SU-DHL-6 (cell line): Measurements from ENCODE around the gene BBS2.

Experiments used
- H2AFZ ChIP-seq: fragments of 200-600 bp; sonication (generic); 2 replicates; pipeline ENCODE4 v1.6.1; 2014; ENCODE audit warnings: low read depth, mild to moderate bottlenecking, moderate library complexity, mixed read lengths, antibody characterized with exemption, low read length; ENCODE audit not compliant: severe bottlenecking
- H3F3A ChIP-seq: fragments of 200-600 bp; shearing (Covaris generic); 2 replicates; pipeline ENCODE4 v1.6.0; 2016; ENCODE audit warnings: antibody characterized with exemption, mild to moderate bottlenecking; ENCODE audit not compliant: insufficient read depth
- H3K27ac ChIP-seq: fragments of 200-600 bp; sonication (generic); 2 replicates; pipeline ENCODE4 v1.5.1; 2016; ENCODE audit warnings: low read depth, mild to moderate bottlenecking, low read length, moderate library complexity, mixed read lengths
- H3K27me3 ChIP-seq: fragments of 200-600 bp; sonication (generic), shearing (Covaris generic); 2 replicates; pipeline ENCODE4 v1.6.0; 2014; ENCODE audit warnings: mild to moderate bottlenecking, low read length
- H3K36me3 ChIP-seq: fragments of 200-600 bp; sonication (generic); 2 replicates; pipeline ENCODE4 v1.6.1; 2014; ENCODE audit warnings: mild to moderate bottlenecking, low read length, mixed read lengths
- H3K4me2 ChIP-seq: fragments of 300-600, 200-600 bp; shearing (Covaris generic), sonication (generic); 2 replicates; pipeline ENCODE4 v1.6.0; 2014; ENCODE audit warnings: low read length, low read depth, mild to moderate bottlenecking; ENCODE audit not compliant: poor library complexity, severe bottlenecking
- H3K4me3 ChIP-seq: fragments of 200-600 bp; sonication (generic); 2 replicates; pipeline ENCODE4 v1.5.1; 2014; ENCODE audit warnings: antibody characterized with exemption, low read length, mild to moderate bottlenecking, mixed read lengths; ENCODE audit not compliant: insufficient read depth, poor library complexity, severe bottlenecking
- H3K79me2 ChIP-seq: fragments of 200-600 bp; sonication (generic); 2 replicates; pipeline ENCODE4 v1.6.1; 2014; ENCODE audit warnings: mild to moderate bottlenecking, low read length, moderate library complexity; ENCODE audit not compliant: insufficient read depth
- H3K9ac ChIP-seq: fragments of 200-600 bp; sonication (generic); 2 replicates; pipeline ENCODE4 v1.7.0; 2014; ENCODE audit warnings: mild to moderate bottlenecking, low read length
- H3K9me2 ChIP-seq: fragments of 200-600 bp; sonication (generic); replicated peaks from 2 replicates; pipeline ENCODE4 v1.6.1; 2014; ENCODE audit warnings: low read length; ENCODE audit not compliant: insufficient read depth
- H3K9me3 ChIP-seq: fragments of 200-600 bp; sonication (generic); 2 replicates; pipeline ENCODE4 v1.6.1; 2014; ENCODE audit warnings: low read length, mixed read lengths; ENCODE audit not compliant: insufficient read depth
- H4K20me1 ChIP-seq: fragments of 200-600 bp; sonication (generic); 2 replicates; pipeline ENCODE4 v1.6.1; 2014; ENCODE audit warnings: low read depth, mild to moderate bottlenecking, antibody characterized with exemption, low read length, moderate library complexity, mixed read lengths
- EZH2phosphoT487 ChIP-seq: fragments of 200-600 bp; sonication (generic), shearing (Covaris generic); conservative IDR thresholded peaks from 2 replicates; pipeline ENCODE4 v1.6.1; 2018; ENCODE audit warnings: mild to moderate bottlenecking, antibody characterized with exemption, low read length, moderate library complexity, mixed read lengths
- TF ChIP-seq, protein P1 (sequence below): fragments of 200-600 bp; sonication (generic); IDR thresholded peaks from one replicate; pipeline ENCODE4 v1.5.1; 2017; ENCODE audit warnings: antibody characterized with exemption, mild to moderate bottlenecking, low read length, moderate library complexity; ENCODE audit not compliant: insufficient read depth, poor library complexity, severe bottlenecking

Gene BBS2

DNA sequence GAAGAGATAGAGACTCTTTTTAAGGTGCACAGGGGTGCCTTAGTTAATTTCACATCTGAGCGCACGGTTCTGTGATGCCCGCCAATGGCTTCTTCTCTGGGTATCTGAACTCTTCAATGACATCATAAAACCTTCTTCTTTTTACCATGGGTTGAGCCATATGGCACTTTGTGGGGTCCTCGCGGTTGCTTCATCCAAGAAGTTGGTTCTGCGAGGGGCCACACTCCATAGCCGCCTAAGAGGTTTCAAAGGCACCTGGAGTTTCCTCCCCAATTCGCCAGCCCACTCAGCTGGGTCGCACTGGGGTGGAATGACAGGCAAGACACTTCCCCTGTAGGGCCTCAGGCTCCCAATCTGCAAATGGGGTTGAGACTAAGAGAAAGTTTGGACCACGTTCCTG, 34.6 kb upstream of the BBS2 start:
- H3K36me3 ChIP-seq: no peaks in the 10 kb centered on the region
- no peak overlapping the region for H3K4me3 ChIP-seq
- no peaks in the 10 kb centered on the region for H3K79me2 ChIP-seq
- no peaks in the 10 kb centered on the region for H3K9me3 ChIP-seq
- H4K20me1 ChIP-seq: no peaks in the 10 kb centered on the region
- no peak overlapping the region for H2AFZ ChIP-seq
- H3F3A ChIP-seq: no peaks in the 10 kb centered on the region
- TF ChIP-seq, protein P1, sequence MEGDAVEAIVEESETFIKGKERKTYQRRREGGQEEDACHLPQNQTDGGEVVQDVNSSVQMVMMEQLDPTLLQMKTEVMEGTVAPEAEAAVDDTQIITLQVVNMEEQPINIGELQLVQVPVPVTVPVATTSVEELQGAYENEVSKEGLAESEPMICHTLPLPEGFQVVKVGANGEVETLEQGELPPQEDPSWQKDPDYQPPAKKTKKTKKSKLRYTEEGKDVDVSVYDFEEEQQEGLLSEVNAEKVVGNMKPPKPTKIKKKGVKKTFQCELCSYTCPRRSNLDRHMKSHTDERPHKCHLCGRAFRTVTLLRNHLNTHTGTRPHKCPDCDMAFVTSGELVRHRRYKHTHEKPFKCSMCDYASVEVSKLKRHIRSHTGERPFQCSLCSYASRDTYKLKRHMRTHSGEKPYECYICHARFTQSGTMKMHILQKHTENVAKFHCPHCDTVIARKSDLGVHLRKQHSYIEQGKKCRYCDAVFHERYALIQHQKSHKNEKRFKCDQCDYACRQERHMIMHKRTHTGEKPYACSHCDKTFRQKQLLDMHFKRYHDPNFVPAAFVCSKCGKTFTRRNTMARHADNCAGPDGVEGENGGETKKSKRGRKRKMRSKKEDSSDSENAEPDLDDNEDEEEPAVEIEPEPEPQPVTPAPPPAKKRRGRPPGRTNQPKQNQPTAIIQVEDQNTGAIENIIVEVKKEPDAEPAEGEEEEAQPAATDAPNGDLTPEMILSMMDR: no peak
- no peak for TF ChIP-seq EZH2phosphoT487
- no peaks in the 10 kb centered on the region for H3K9me2 ChIP-seq
- H3K27ac ChIP-seq: no peak overlapping the region
- H3K27me3 ChIP-seq: no peaks in the 10 kb centered on the region
- no peak overlapping the region for H3K9ac ChIP-seq
- no peak overlapping the region for H3K4me2 ChIP-seq

DNA sequence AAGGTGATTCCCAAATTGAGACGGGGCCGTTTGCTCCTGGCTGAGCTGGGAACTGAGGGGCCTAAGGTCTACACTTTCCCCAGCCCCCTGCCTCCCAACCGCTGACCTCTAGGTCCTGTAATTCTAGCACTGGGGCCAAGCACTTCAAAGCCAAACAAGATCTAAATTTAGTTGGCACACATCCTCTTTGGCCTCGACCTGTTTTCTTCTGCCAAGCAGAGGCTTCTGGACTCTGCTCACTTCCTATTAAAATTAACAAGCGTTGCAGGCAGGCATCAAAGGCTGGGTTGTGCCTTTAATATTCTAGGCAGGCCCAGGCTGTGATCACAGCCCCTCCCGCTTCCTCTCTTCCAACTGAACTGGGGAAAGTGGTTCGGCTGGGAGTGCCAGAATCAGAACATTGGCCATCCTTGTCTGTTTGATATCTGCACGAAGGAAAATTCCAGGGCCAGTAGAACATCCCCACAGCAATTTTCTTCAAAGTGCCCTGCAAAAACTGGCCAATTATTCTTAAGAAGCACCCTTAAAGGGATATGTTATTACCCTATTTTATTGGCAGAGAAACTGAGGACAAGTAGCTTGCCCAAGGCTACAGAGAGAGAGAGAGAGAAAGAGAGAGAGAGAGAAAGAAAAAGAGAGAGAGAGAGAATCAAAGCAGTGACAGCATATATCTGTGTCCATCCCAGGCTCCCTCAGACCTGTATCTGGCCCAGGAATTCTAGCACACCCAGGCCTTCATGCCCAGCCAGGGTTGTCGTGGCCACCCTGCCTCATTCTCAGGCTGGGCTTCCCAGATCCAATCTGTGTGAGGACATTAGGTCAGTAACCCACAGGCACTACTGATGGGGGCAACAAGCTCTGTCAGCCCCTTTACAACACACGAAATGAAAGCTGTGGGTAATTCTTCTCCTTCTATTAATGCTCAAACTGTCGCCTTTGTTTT, 32.2 kb upstream of the BBS2 start:
- no peaks in the 10 kb centered on the region for H3K9me3 ChIP-seq
- no peaks in the 10 kb centered on the region for H3K79me2 ChIP-seq
- no peaks in the 10 kb centered on the region for H3K9me2 ChIP-seq
- no peak overlapping the region for H2AFZ ChIP-seq
- H3K4me2 ChIP-seq: no peak overlapping the region
- H3K9ac ChIP-seq: no peak overlapping the region
- no peak overlapping the region for H3K27ac ChIP-seq
- no peak for TF ChIP-seq EZH2phosphoT487
- TF ChIP-seq, protein P1: no peak
- no peak overlapping the region for H3K4me3 ChIP-seq
- no peaks in the 10 kb centered on the region for H3K36me3 ChIP-seq
- H3K27me3 ChIP-seq: no peaks in the 10 kb centered on the region
- no peaks in the 10 kb centered on the region for H3F3A ChIP-seq
- H4K20me1 ChIP-seq: no peaks in the 10 kb centered on the region

DNA sequence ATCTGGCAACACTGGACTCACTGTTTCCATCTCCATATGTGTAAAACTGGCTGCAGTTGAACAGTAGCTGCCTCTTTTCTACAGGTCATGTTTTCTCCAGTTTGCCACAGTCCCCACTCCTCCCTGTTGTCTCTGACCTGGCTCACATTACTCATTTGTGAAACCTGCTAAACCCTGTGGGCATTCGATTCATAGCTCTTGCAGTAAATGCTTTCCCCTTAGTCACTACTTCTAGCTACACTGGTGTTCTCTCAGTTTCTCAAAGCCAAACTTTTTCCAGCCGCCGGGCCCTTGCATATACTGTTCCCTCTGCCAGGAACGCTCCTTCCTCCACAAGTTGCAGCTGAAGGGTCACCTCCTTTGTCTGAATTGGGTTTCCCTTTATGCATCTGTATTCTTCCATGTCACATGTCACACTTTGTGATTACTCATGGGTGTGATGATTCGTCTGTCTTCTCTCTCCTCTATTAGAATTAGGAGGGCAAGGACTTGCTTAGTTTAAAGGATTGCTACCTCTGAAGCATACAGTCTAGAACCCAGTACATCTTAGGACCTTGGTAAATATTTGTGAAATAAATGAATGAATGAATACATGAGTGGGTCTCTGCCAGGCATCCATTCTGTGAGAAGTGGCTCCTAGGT, 30.0 kb upstream of the BBS2 start:
- Histone ChIP-seq H3K9me2 (no peaks in the 10 kb centered on the region), H3K36me3 (no peaks in the 10 kb centered on the region), H3K27ac (no peak overlapping the region), H3F3A (no peaks in the 10 kb centered on the region), H3K4me3 (no peak overlapping the region), H3K9ac (no peak overlapping the region), H3K9me3 (no peaks in the 10 kb centered on the region), H4K20me1 (no peaks in the 10 kb centered on the region), H2AFZ (no peak overlapping the region), H3K79me2 (no peaks in the 10 kb centered on the region), H3K27me3 (no peaks in the 10 kb centered on the region), H3K4me2 (no peak overlapping the region)
- TF ChIP-seq, protein P1: no peak
- TF ChIP-seq EZH2phosphoT487: no peak
